T-helper 2 cell (primary cell): Measurements from ENCODE around the gene FAM83F.

Source experiments
- DNase-seq, 5 experiments: peaks; one replicate each; pipeline versions ENCODE4 v3.0.0 to v3.0.0-alpha.2; 2012 to 2022

FAM83F gene

DNA sequence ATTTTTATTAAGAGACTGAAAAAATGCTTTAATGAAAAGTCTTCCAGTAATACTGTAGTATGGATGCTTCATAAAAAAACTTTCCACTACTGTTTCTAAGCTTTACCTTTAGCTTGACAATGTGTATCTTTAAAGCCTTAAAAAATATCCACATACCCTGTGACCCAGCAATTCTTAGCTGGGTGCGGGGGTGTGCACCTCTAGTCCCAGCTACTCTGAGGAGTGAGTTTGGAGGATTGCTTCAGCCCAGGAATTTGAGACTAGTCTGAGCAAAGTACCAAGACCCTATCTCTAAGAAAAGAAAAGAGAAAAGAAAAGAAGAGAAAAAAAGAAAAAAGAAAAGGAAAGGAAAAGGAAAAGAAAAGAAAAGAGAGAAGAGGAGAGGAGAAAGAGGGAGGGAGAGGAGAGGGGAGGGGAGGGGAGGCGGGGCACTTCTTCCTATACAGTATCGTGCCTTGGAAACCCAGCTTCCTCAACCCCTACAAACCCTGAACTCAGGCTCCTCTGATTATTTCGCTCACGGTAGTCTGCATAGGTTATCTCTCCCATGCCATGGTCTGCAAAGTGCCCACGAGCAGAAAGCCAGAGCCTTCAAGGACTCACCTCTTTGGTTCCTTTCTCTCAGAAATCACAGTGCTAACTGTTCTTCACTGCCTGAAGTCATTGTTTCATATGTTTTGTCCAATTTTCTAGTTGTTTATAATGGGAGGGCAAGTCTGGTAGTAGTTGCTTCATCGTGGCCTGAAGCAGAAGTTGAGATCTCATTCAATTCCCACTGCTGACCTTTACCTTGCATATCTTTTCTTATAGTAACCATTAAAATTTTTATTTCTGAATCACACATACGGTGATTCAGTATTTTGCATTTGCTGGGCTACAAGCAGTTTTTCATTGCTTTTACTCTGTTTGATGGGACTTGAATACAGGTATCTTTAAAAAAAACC lies 82.2 kb downstream of the FAM83F start:
- no peak for DNase-seq

DNA sequence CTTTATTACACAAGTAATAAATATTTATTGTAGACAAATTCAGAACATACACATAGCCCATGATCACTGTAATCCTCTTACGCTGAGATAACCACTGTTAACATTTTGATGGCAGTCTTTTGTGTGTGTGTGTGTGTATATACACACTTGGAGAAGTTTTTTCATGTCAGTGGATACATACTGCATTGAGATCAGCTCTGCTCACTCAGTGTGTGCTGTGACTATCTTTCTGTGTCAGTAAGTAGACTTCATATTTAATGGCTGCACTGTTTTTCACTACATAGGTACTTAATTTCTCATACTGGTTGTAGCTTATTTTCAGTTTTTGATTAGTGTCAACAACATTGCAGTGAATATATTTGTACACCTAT lies 82.9 kb downstream of the FAM83F start:
- DNase-seq = no peak

DNA sequence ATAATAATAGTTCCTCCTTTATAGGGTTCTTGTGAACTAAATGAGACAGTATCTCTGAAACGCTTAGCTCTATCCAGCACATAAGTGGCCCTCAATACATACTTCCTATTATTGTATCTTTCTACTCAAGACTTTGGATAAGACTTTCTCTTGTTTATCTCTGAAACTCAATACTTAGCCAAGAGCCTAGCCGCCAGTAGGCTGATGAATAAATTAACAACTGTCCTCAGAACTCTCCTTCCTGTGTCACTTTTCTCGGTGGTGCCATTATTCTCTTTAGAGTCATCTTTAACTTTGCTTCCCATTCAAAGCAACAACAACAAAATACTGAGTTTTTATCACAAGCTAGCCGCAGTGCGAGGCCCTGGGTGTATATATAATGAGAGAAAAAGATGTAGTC lies 86.9 kb downstream of the FAM83F start:
- DNase-seq = no peak

DNA sequence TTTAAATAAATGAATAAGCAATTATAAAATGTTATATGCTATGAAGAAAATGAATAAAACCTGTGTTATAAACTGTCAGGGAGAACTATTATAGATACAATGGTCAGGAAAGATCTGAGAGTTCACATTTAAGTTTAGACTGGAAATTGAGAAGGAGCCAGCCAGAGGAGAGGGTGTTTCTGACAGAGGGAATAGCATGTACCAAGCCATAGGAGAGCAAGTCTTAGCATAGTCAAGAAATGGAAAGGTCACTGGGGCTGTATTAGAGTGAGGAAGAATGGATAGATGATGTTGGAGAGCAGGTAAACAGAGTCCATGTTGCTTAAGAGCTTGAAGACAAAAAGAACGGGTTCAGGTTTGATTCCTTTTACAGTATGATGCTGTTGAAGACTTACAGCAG lies 87.4 kb downstream of the FAM83F start:
- DNase-seq = no peak

DNA sequence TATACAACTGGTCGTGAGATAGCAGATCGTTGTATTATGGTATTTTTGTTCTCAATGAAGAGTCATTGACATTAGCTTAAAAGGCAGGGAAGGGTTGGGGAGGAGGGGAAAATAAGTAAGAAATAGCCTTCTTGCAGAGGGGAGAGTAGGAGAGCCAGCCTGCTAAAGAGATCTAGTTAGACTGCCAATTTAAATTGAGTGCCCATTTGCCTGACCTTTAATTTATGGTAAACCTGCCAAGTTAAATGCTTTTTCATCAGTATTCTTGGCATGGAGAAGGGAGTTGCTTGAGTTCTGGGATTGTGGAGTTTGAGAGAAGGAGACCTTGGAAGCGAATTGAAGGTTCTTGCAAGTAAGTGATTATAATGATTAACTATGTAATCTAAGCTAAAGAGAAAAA lies 89.0 kb downstream of the FAM83F start:
- no peak for DNase-seq

DNA sequence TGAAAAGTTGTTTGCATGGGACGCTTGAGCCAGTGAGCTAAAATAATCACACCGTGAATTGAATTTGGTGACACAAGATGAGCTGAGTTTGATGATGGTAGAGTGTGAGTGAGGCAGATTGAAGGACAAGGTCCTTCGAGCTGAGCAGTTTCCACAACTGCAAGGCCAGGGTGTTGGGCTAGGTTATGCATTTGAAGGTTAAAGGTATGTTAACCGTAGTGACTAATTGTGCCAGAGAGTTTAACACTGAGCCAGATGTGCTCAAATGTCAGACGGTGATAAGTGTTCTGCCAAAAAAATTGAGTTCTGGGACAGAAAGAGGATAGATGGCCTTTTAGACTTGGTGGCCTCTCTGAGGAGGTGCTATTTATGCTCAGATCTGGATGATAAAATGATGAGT lies 89.5 kb downstream of the FAM83F start:
- DNase-seq = no peak

DNA sequence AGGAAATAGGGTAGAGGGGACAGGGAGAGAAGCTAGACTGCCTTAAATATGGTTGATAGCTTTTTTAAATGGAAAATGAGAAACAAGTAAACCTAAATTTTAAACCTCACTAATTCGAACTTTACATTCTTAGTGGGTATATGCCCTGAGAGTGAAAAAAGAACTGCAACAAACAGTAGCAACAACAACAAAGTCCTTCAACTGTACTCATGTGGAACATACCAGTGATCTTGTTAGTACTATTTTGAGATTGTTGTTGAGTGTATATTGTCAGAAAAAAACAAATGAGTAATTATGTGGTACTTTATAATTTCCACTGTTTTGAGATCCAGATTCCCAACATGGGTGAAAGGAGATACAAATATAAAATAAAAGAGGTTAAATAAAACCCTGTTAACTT lies 94.1 kb downstream of the FAM83F start:
- no peak for DNase-seq
